HEK293 (cell line): ENCODE data around the gene ATE1.

Source experiments
- CTCF ChIA-PET: fragments of 350-600 bp; formaldehyde crosslinking; extraction: SDS; loops from one replicate; lab custom pipeline; 2021; ENCODE audit warnings: antibody characterized with exemption; lab: Yijun Ruan, JAX
- POLR2A ChIA-PET: fragments of 300-600 bp; formaldehyde crosslinking; extraction: SDS; loops from one replicate; lab custom pipeline; 2020; ENCODE audit warnings: antibody characterized with exemption, inconsistent platforms; lab: Yijun Ruan, JAX
- H3K27ac ChIP-seq: fragments of 200-500 bp; sonication (Bioruptor generic); 2 replicates; pipeline ENCODE4 v1.5.1; 2014; ENCODE audit warnings: low read depth, low read length, control low read depth, inconsistent platforms; ENCODE audit errors: extremely low read depth
- H3K36me3 ChIP-seq, 2 experiments: fragments of 200-500 bp in 1 of 2; sonication (Bioruptor generic) in 1 of 2; 1 replicate in 1 of 2; 2 replicates in 1 of 2; pipeline ENCODE4 v1.5.1; 2014 to 2017; ENCODE audit warnings: inconsistent platforms in 2 of 2, low read length in 2 of 2; ENCODE audit not compliant: control insufficient read depth in 2 of 2, insufficient read depth in 1 of 2
- H3K4me1 ChIP-seq: fragments of 200-500 bp; sonication (Bioruptor generic); 2 replicates; pipeline ENCODE4 v1.5.1; 2014; ENCODE audit warnings: mild to moderate bottlenecking, low read length, inconsistent platforms; ENCODE audit not compliant: control insufficient read depth, insufficient read depth
- H3K4me3 ChIP-seq: 2 replicates; pipeline ENCODE4 v1.5.1; 2011; ENCODE audit warnings: low read depth, mild to moderate bottlenecking, control low read depth, low read length, moderate library complexity
- H3K9me3 ChIP-seq: fragments of 200-500 bp; sonication (Bioruptor generic); 2 replicates; pipeline ENCODE4 v1.5.1; 2014; ENCODE audit warnings: low read depth, low read length, inconsistent platforms; ENCODE audit not compliant: control insufficient read depth, insufficient read depth
- EGR2 ChIP-seq: fragments of 450-650 bp; formaldehyde crosslinking; IDR thresholded peaks from 2 replicates; pipeline ENCODE4 v1.5.1; 2016; ENCODE audit warnings: low read depth, missing biosample characterization, missing genetic modification characterization
- GFI1B ChIP-seq: fragments of 450-650 bp; formaldehyde crosslinking; IDR thresholded peaks from 2 replicates; pipeline ENCODE4 v1.5.1; 2016; ENCODE audit warnings: missing biosample characterization, missing genetic modification characterization
- TRIM28 ChIP-seq: IDR thresholded peaks from 2 replicates; pipeline ENCODE4 v1.6.1; 2011; ENCODE audit warnings: low read length, control low read depth, borderline replicate concordance
- WT1 ChIP-seq: fragments of 450-650 bp; formaldehyde crosslinking; IDR thresholded peaks from 2 replicates; pipeline ENCODE4 v1.5.1; 2016; ENCODE audit warnings: missing biosample characterization, missing genetic modification characterization
- ZBTB20 ChIP-seq: fragments of 450-650 bp; formaldehyde crosslinking; IDR thresholded peaks from 2 replicates; pipeline ENCODE4 v1.5.1; 2016; ENCODE audit warnings: missing biosample characterization, missing genetic modification characterization
- ZBTB21 ChIP-seq: fragments of 450-650 bp; formaldehyde crosslinking; IDR thresholded peaks from 2 replicates; pipeline ENCODE4 v1.5.1; 2017; ENCODE audit warnings: missing biosample characterization, missing genetic modification characterization
- ZBTB26 ChIP-seq: fragments of 450-650 bp; formaldehyde crosslinking; optimal IDR thresholded peaks from 2 replicates; pipeline ENCODE3; 2016; ENCODE audit warnings: missing biosample characterization, mild to moderate bottlenecking, missing genetic modification characterization
- ZNF121 ChIP-seq: fragments of 450-650 bp; formaldehyde crosslinking; IDR thresholded peaks from 2 replicates; pipeline ENCODE4 v1.5.1; 2016; ENCODE audit warnings: missing biosample characterization, missing genetic modification characterization
- ZNF133 ChIP-seq: fragments of 450-650 bp; formaldehyde crosslinking; IDR thresholded peaks from 2 replicates; pipeline ENCODE4 v1.5.1; 2016; ENCODE audit warnings: missing biosample characterization, missing genetic modification characterization
- ZNF175 ChIP-seq: fragments of 450-650 bp; formaldehyde crosslinking; IDR thresholded peaks from 2 replicates; pipeline ENCODE4 v1.5.1; 2016; ENCODE audit warnings: missing biosample characterization, missing genetic modification characterization
- ZNF184 ChIP-seq: fragments of 450-650 bp; IDR thresholded peaks from 2 replicates; pipeline ENCODE4 v1.5.1; 2018; ENCODE audit warnings: missing biosample characterization, mild to moderate bottlenecking, missing genetic modification characterization
- ZNF223 ChIP-seq: fragments of 450-650 bp; formaldehyde crosslinking; IDR thresholded peaks from 2 replicates; pipeline ENCODE4 v1.5.1; 2016; ENCODE audit warnings: missing biosample characterization, missing genetic modification characterization
- ZNF274 ChIP-seq, 2 experiments: fragments of 200-500 bp in 1 of 2; fragments of 450-650 bp in 1 of 2; sonication (Bioruptor generic) in 1 of 2; formaldehyde crosslinking in 1 of 2; IDR thresholded peaks; 2 replicates each; pipeline versions ENCODE4 v1.5.1 to v1.6.1; 2014 to 2016; ENCODE audit warnings: borderline replicate concordance in 1 of 2, inconsistent platforms in 1 of 2, low read length in 1 of 2, missing biosample characterization in 1 of 2, missing genetic modification characterization in 1 of 2
- ZNF394 ChIP-seq: fragments of 450-650 bp; formaldehyde crosslinking; IDR thresholded peaks from 2 replicates; pipeline ENCODE4 v1.5.1; 2016; ENCODE audit warnings: missing biosample characterization, missing genetic modification characterization, mild to moderate bottlenecking, moderate library complexity, borderline replicate concordance
- ZNF558 ChIP-seq: fragments of 450-650 bp; formaldehyde crosslinking; IDR thresholded peaks from 2 replicates; pipeline ENCODE4 v1.5.1; 2016; ENCODE audit warnings: missing biosample characterization, missing genetic modification characterization
- ZNF580 ChIP-seq: fragments of 450-650 bp; formaldehyde crosslinking; IDR thresholded peaks from 2 replicates; pipeline ENCODE4 v1.5.1; 2016; ENCODE audit warnings: missing biosample characterization, missing genetic modification characterization
- ZNF600 ChIP-seq: fragments of 450-650 bp; formaldehyde crosslinking; IDR thresholded peaks from 2 replicates; pipeline ENCODE4 v1.5.1; 2016; ENCODE audit warnings: missing biosample characterization, missing genetic modification characterization
- ZNF654 ChIP-seq: fragments of 450-650 bp; formaldehyde crosslinking; IDR thresholded peaks from 2 replicates; pipeline ENCODE4 v1.5.1; 2016; ENCODE audit warnings: low read depth, missing biosample characterization, missing genetic modification characterization
- ZNF776 ChIP-seq: fragments of 450-650 bp; formaldehyde crosslinking; IDR thresholded peaks from 2 replicates; pipeline ENCODE4 v1.5.0; 2017; ENCODE audit warnings: missing biosample characterization, missing genetic modification characterization, borderline replicate concordance
- ZSCAN16 ChIP-seq: fragments of 450-650 bp; formaldehyde crosslinking; IDR thresholded peaks from 2 replicates; pipeline ENCODE4 v1.5.1; 2016; ENCODE audit warnings: missing biosample characterization, missing genetic modification characterization
- TF ChIP-seq, protein P1 (sequence below): fragments of 450-650 bp; formaldehyde crosslinking; IDR thresholded peaks from 2 replicates; pipeline ENCODE4 v1.5.1; 2016; ENCODE audit warnings: missing biosample characterization, missing genetic modification characterization

ATE1 gene

DNA sequence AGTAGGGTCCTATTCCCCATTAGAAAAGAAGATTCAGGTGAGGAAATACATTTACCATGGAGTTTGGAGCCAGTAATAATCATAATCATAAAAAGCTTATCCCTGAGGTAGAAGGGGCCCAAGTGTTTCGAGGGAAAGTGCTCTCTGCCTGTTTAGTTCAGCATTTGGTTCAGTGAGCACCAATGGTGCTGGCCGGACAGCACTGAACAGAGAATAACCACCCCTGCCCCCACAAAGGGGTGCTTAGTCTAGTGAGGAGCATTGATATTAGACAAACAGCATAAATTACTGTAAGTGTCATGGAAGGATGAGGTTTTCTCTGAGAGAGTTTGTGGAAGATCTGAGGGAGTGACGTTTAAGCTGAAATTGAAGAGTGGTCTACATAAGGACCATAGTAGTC, 21.6 kb upstream of the ATE1 start:
- ChIA-PET CTCF (interaction anchor here (0.5 to 1.2 kb wide), 2 partner anchors 10 to 102 kb away, joined by 3 to 4 read pairs; no protein-coding TSS in a partner anchor), POLR2A (no interaction called here)
- Histone ChIP-seq H3K36me3 (peaks cover 0 to 3% of the 10 kb centered on the region in 2 experiments; a peak in 1 of 3 replicates), H3K4me3 (no peak overlapping the region), H3K9me3 (no peaks in the 10 kb centered on the region), H3K4me1 (no peaks in the 10 kb centered on the region), H3K27ac (no peak overlapping the region)
- TF ChIP-seq ZSCAN16 (tag by site-specific recombination) (no peak), ZNF121 (tag by site-specific recombination) (no peak), ZNF184 (no peak), ZNF600 (tag by site-specific recombination) (no peak), ZBTB21 (tag by site-specific recombination) (no peak), ZNF654 (tag by site-specific recombination) (no peak), ZNF274 (IDR thresholded peaks at IDR 0.05; ENCODE audit: low read length) (no peak), ZNF274 (tag by site-specific recombination; IDR thresholded peaks at IDR 0.05; ENCODE audit: borderline replicate concordance) (no peak), ZNF133 (tag by site-specific recombination) (no peak), ZBTB20 (tag by site-specific recombination) (no peak), ZNF776 (tag by site-specific recombination) (no peak), ZNF175 (no peak), ZNF580 (tag by site-specific recombination) (no peak), ZNF558 (tag by site-specific recombination) (no peak), GFI1B (no peak), EGR2 (tag by site-specific recombination) (no peak), ZBTB26 (no peak), WT1 (no peak), ZNF394 (tag by site-specific recombination) (no peak)
- TF ChIP-seq, protein P1, sequence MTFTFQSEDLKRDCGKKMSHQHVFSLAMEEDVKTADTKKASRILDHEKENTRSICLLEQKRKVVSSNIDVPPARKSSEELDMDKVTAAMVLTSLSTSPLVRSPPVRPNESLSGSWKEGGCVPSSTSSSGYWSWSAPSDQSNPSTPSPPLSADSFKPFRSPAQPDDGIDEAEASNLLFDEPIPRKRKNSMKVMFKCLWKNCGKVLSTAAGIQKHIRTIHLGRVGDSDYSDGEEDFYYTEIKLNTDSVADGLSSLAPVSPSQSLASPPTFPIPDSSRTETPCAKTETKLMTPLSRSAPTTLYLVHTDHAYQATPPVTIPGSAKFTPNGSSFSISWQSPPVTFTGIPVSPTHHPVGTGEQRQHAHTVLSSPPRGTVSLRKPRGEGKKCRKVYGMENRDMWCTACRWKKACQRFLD (tag by site-specific recombination): no peak

- no peak overlapping the region for H3K4me3 ChIP-seq
- TF ChIP-seq TRIM28 (no peak), ZNF223 (no peak)
- TF ChIP-seq, all 188 proteins: peak for 0
- POLR2A ChIA-PET: no interaction called here
- no peaks in the 10 kb centered on the region; a peak in 1 of 3 replicates for H3K36me3 ChIP-seq
- H3K27ac ChIP-seq: no peak overlapping the region
- H3K9me3 ChIP-seq: no peaks in the 10 kb centered on the region
- H3K4me1 ChIP-seq: no peaks in the 10 kb centered on the region
- CTCF ChIA-PET: interaction anchor here (1.0 to 1.2 kb wide), 2 partner anchors 10 to 26 kb away, joined by 3 to 4 read pairs; no protein-coding TSS in a partner anchor
Observed at GRCh38 chr10:121949049-121949448, 21.2 kb upstream of the ATE1 start.
